ENCODE results near the gene CAPN8.

GRCh38 chr1:223711173-223711572, 45.7 kb upstream of the CAPN8 start:
- TF ChIP-seq CTCF (IDR thresholded peaks at IDR 0.05; ENCODE audit: low read depth, low read length, poor library complexity, severe bottlenecking) = no peak
- no peak for TF ChIP-seq EZH2phosphoT487 (IDR thresholded peaks at IDR 0.05; ENCODE audit: borderline replicate concordance, low read length)
